ENCODE measurements around the gene ZBTB46.

The ZBTB46 gene

GRCh38 chr20:63744158-63744557, 86.9 kb downstream of the ZBTB46 start:
- DNase-seq, result no peak

- no peak for DNase-seq
Observed at GRCh38 chr20:63743210-63743970, 87.7 kb downstream of the ZBTB46 start.

- DNase-seq, result no peak
Observed at GRCh38 chr20:63742381-63743024, 88.6 kb downstream of the ZBTB46 start.

GRCh38 chr20:63741676-63742380, 89.2 kb downstream of the ZBTB46 start:
- DNase-seq, result no peak

GRCh38 chr20:63741354-63741675, 89.7 kb downstream of the ZBTB46 start:
- DNase-seq, result no peak

- DNase-seq, result peak; percentile 45
Observed at GRCh38 chr20:63740627-63741353, 90.3 kb downstream of the ZBTB46 start.

GRCh38 chr20:63740070-63740626, 90.9 kb downstream of the ZBTB46 start:
- DNase-seq, result peak; percentile 70

- peak; percentile 80 for DNase-seq
Observed at GRCh38 chr20:63739130-63740069, 91.7 kb downstream of the ZBTB46 start, which contains the start of gene SLC2A4RG. TSS of gene SLC2A4RG (plus strand) at chr20:63739776. CDS start at chr20:63739913, 137 bp downstream.

GRCh38 chr20:63738687-63739129, 92.4 kb downstream of the ZBTB46 start:
- peak; percentile 46 for DNase-seq

GRCh38 chr20:63737945-63738686, 92.9 kb downstream of the ZBTB46 start:
- DNase-seq, result peak; percentile 27

- no peak for DNase-seq
Observed at GRCh38 chr20:63737695-63737944, 93.4 kb downstream of the ZBTB46 start.

- DNase-seq, result peak; percentile 52
Observed at GRCh38 chr20:63736893-63737694, 94.0 kb downstream of the ZBTB46 start.

- DNase-seq, result peak; percentile 85
Observed at GRCh38 chr20:63735859-63736718, 95.0 kb downstream of the ZBTB46 start, which contains the start of gene LIME1. TSS of gene LIME1 (plus strand) at chr20:63736664. CDS start at chr20:63737550, 886 bp downstream.

- DNase-seq, result no peak
Observed at GRCh38 chr20:63734946-63735858, 95.9 kb downstream of the ZBTB46 start.

- no peak for DNase-seq
Observed at GRCh38 chr20:63734111-63734945, 96.7 kb downstream of the ZBTB46 start.

GRCh38 chr20:63733579-63734081, 97.4 kb downstream of the ZBTB46 start:
- DNase-seq, result no peak

- DNase-seq, result no peak
Observed at GRCh38 chr20:63733117-63733516, 97.9 kb downstream of the ZBTB46 start.

Measured in CD4-positive, alpha-beta T cell treated with Interleukin-21 for 1 hour (primary cell).